Effector memory CD4-positive, alpha-beta T cell (primary cell): ENCODE data around the gene ACACA.

Source experiments
- DNase-seq, 3 donors: peaks; one replicate each; pipeline ENCODE4 v3.0.0-alpha.2; 2020
- H3K27ac ChIP-seq: 2 replicates; pipeline ENCODE4 v1.7.0; 2013; ENCODE audit warnings: mild to moderate bottlenecking, low read length, moderate library complexity; ENCODE audit not compliant: insufficient read depth, poor library complexity, severe bottlenecking
- H3K27me3 ChIP-seq: replicated peaks from 2 replicates; pipeline ENCODE4 v1.7.0; 2013; ENCODE audit warnings: mild to moderate bottlenecking, low read length; ENCODE audit not compliant: insufficient read depth, control insufficient read depth, poor library complexity, severe bottlenecking
- H3K36me3 ChIP-seq: 2 replicates; pipeline ENCODE4 v1.7.0; 2013; ENCODE audit warnings: mild to moderate bottlenecking, low read length, moderate library complexity; ENCODE audit not compliant: control insufficient read depth, insufficient read depth
- H3K4me1 ChIP-seq: 2 replicates; pipeline ENCODE4 v1.7.0; 2013; ENCODE audit warnings: low read length, mild to moderate bottlenecking; ENCODE audit not compliant: control insufficient read depth, insufficient read depth, poor library complexity, severe bottlenecking
- H3K4me3 ChIP-seq: 2 replicates; pipeline ENCODE4 v1.7.0; 2013; ENCODE audit warnings: low read length, low read depth, mild to moderate bottlenecking; ENCODE audit not compliant: insufficient read depth, poor library complexity, severe bottlenecking
- H3K9me3 ChIP-seq: 2 replicates; pipeline ENCODE4 v1.7.0; 2013; ENCODE audit warnings: mild to moderate bottlenecking, low read length, moderate library complexity; ENCODE audit not compliant: control insufficient read depth

Gene ACACA

GRCh38 chr17:37399265-37399803, 7.3 kb downstream of the ACACA start:
- H3K27ac ChIP-seq: no peak overlapping the region
- H3K36me3 ChIP-seq: no peaks in the 10 kb centered on the region
- H3K4me1 ChIP-seq: no peaks in the 10 kb centered on the region
- H3K4me3 ChIP-seq: no peak overlapping the region
- H3K27me3 ChIP-seq: no peaks in the 10 kb centered on the region
- DNase-seq: no peak
- H3K9me3 ChIP-seq: no peaks in the 10 kb centered on the region

GRCh38 chr17:37393352-37393751, 13.3 kb downstream of the ACACA start:
- Histone ChIP-seq H3K4me1 (no peaks in the 10 kb centered on the region), H3K9me3 (no peaks in the 10 kb centered on the region), H3K27ac (no peak overlapping the region), H3K4me3 (no peak overlapping the region), H3K27me3 (no peaks in the 10 kb centered on the region), H3K36me3 (no peaks in the 10 kb centered on the region)
- DNase-seq: no peak

DNA sequence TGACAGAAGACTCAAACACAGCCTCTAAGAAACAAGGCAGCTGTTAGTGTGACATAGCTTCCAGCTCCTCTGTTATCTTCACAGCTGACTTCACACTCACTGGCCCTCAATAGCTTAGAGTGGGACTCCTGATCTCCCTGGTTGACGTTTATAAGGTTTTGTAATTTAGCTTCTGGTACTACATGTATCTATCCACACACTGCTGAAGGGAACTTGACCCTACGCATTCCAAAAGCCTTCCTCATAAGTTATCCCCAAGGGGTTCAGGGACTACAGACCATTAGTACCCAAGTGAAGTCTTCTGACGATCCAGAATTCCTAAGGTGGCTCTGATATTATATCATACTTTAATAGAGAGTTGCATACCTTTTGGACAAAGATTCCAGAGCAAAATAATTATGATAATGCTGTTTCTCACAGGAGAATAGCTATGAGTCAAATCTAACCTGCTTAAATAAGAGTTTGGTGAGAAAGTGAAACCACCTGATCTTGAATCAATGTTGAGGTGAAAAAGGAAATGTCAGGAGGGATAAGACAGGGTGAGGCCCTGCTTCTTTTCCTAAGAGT, 14.5 kb downstream of the ACACA start:
- no peaks in the 10 kb centered on the region for H3K27me3 ChIP-seq
- H3K36me3 ChIP-seq: no peaks in the 10 kb centered on the region
- no peaks in the 10 kb centered on the region for H3K4me1 ChIP-seq
- no peak overlapping the region for H3K27ac ChIP-seq
- no peak for DNase-seq
- H3K4me3 ChIP-seq: no peak overlapping the region
- H3K9me3 ChIP-seq: no peaks in the 10 kb centered on the region

DNA sequence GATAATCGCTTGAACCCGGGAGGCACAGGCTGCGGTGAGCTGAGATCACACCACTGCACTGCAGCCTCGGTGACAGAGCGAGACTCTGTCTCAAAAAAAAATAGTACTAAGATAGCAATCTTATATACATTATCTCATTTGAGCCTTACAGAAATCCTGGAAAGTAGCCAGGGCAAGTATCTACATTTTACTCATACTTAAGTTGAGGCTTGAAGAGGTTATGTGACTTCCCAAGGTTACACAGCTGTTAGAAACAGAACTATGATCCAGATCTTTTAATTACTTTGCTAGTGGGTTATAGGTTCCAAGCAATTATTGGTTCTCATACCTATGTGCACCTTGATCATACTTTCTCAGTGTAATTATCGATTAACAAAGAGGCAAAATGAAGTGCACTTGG, 15.5 kb downstream of the ACACA start:
- H3K4me3 ChIP-seq: no peak overlapping the region
- DNase-seq: no peak
- H3K27ac ChIP-seq: no peak overlapping the region

DNA sequence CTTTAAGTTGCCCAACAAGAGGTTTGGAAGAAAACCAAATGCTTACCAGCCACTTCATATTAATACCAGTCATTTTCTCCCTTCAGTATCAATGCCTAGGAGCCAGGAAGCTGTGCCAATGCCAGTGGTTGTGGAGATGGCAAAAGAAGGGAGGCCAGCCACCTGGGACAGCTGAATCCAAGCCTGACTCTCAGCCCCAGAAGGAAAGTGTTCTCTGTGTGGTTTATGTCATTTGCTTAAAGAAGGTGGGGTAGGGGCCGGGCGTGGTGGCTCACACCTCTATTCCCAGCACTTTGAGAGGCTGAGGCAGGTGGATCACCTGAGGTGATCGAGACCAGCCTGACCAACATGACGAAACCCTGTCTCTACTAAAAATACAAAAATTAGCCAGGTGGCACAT, 17.5 kb downstream of the ACACA start:
- H3K4me3 ChIP-seq: no peak overlapping the region
- no peak overlapping the region for H3K27ac ChIP-seq
- no peaks in the 10 kb centered on the region for H3K4me1 ChIP-seq
- no peak for DNase-seq
- no peaks in the 10 kb centered on the region for H3K9me3 ChIP-seq
- no peaks in the 10 kb centered on the region for H3K27me3 ChIP-seq
- no peaks in the 10 kb centered on the region for H3K36me3 ChIP-seq

More for the DNA sequence above, 15.5 kb downstream of the ACACA start:
- Histone ChIP-seq H3K36me3 (no peaks in the 10 kb centered on the region), H3K4me1 (no peaks in the 10 kb centered on the region), H3K9me3 (no peaks in the 10 kb centered on the region), H3K27me3 (no peaks in the 10 kb centered on the region)

DNA sequence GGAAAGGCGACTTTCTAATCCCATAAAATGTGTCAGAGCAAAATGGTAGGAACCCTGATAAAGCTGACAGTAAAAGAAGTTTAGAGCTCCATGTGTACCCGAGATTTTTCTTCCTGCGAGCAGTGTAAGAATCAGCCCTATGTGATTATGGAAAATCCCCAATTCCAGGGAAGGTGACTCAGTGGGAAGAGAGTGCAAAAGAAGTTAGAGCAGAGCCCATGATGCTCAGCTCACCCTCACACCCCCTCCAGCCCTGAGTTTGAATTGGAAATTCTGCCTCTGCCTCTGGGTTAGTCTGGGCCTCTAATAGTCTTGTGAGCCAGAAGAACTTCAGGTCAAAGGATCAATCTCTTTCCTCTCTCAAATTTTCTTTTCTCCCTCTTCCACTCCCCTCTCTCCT, 18.4 kb downstream of the ACACA start:
- H3K4me1 ChIP-seq: no peaks in the 10 kb centered on the region
- no peak overlapping the region for H3K4me3 ChIP-seq
- H3K9me3 ChIP-seq: no peaks in the 10 kb centered on the region
- no peak for DNase-seq
- no peak overlapping the region for H3K27ac ChIP-seq
- H3K27me3 ChIP-seq: no peaks in the 10 kb centered on the region
- no peaks in the 10 kb centered on the region for H3K36me3 ChIP-seq

DNA sequence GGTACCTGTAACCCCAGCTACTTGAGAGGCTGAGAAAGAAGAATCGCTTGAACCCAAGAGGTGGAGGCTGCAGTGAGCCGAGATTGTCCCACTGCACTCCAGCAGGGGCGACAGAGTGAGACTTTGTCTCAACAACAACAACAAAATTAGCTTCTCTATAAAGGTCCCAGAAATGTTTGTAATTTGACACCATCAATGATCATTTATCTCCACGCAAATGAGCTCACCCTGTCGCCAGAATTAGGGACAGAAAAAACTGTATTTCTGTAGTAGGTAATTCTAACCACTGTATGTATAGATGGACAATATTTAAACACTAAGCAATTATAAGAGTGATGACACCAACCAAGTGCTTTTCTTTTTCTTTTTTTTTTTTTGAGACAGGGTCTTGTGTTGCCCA, 20.2 kb downstream of the ACACA start:
- no peaks in the 10 kb centered on the region for H3K9me3 ChIP-seq
- DNase-seq: no peak
- H3K36me3 ChIP-seq: no peaks in the 10 kb centered on the region
- no peaks in the 10 kb centered on the region for H3K4me1 ChIP-seq
- H3K4me3 ChIP-seq: no peak overlapping the region
- H3K27me3 ChIP-seq: no peaks in the 10 kb centered on the region
- H3K27ac ChIP-seq: no peak overlapping the region

DNA sequence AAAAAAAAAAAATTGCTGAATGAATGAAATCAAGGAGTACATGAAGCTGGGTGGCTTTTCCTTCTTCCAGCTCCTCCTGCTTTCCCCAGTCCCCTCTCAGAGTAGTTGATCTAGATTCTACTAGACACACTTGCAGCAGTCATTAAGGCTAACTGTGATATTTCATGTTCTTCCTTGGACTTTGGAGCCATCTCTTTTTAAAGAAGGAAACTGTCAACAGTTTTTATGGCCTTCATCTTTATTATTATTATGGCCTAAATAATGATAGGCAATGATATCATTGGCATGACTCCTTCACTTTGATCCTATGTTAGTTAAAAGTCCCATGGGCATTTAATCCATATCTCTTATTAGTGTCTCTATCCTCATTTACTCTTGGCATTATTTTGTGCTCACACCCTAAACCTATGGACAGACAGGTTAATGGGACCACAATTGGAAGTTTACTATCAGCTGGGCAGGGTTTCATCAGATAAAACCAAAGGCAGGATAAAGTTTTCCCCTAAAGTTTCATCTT, 21.1 kb downstream of the ACACA start:
- no peak overlapping the region for H3K4me3 ChIP-seq
- no peak for DNase-seq
- no peaks in the 10 kb centered on the region for H3K36me3 ChIP-seq
- H3K27me3 ChIP-seq: no peaks in the 10 kb centered on the region
- no peaks in the 10 kb centered on the region for H3K4me1 ChIP-seq
- no peak overlapping the region for H3K27ac ChIP-seq
- no peaks in the 10 kb centered on the region for H3K9me3 ChIP-seq

DNA sequence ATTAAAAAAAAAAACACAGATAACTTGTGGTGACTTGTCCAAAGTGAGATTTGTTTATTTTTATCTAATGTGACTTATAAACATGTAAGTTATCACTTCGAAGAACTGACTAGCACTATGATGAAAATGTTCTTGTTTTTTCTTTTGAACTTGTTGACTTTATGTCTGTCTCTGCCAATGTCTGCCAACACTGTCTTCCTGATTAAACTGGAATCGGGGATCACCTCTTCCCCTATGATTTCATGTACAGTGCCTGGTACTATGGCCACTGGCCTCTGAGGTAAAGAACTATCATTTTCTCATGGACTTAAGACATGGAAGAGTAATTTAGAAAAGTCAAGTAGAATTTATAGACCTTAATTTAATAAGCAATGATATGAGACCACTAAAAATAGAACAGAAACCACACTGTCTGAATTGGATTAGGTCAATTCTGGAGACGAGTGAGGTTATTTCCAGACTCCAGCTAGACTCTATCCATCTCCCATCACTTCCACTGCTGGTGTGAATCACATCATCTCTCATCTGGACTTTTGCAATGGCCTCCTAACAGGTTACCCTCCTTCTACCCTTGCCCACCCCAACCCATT, 22.0 kb downstream of the ACACA start:
- Histone ChIP-seq H3K4me1 (no peaks in the 10 kb centered on the region), H3K27ac (no peak overlapping the region), H3K9me3 (no peaks in the 10 kb centered on the region), H3K36me3 (no peaks in the 10 kb centered on the region), H3K27me3 (no peaks in the 10 kb centered on the region), H3K4me3 (no peak overlapping the region)
- DNase-seq: no peak

DNA sequence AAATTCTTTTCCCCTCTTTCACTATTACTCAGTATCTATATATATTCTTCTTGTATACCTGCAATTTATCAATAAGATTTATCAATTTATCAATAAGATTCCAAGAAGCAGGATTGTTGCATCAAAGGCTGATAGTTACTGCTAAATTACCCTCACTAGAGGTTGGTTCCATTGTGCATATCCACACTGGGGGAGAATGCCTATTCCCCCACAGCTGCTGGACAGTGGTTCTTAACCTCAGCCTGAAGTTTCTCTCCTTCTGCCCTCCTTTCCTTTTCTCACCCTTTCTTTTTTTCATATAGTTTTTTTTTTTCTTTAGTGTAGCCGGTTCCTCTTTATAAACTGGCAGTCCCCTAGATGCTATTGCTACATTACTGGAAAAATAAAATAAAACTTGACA, 24.6 kb downstream of the ACACA start:
- Histone ChIP-seq H3K27me3 (no peaks in the 10 kb centered on the region), H3K27ac (no peak overlapping the region), H3K4me1 (no peaks in the 10 kb centered on the region), H3K4me3 (no peak overlapping the region), H3K36me3 (no peaks in the 10 kb centered on the region), H3K9me3 (no peaks in the 10 kb centered on the region)
- DNase-seq: no peak
